ENCODE data around the gene ITPKB. TPM values are rescaled to one million over a fixed set of nuclear protein-coding genes. Genes with fewer than 3 reads are reported as not detected.

The ITPKB gene
- polyA plus RNA-seq, 1 experiment = 2.8 TPM

DNA sequence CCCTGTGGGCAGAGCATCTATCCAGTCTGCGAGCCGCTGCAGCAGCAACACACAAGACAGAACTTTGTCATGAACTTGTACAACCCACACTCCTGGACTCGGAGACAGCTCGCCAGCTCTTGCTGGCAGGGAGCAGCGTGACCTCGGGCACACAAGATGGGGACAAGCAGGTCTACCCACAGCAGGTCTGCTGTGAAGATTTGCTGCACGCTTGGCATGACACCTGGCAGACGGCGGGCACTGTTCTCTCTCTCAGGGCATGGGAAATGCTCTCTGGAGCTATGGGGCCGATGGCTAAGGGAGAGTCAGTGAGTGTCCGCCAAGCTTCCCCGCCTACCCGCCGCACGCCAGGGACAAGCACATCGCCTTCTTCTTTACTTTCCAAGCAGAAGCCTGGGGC is 100.5 kb downstream of the ITPKB start:
- DNase-seq (ENCODE audit: low read depth, low spot score) = no peak
- POLR2A ChIA-PET = no interaction called here

GRCh38 chr1:226638001-226638601 is 101.0 kb downstream of the ITPKB start:
- ChIA-PET POLR2A (no interaction called here), CTCF (interaction anchor here (0.8 to 9.2 kb wide), 5 partner anchors 12 to 336 kb away, joined by 3 to 138 read pairs (median 4); partner anchors contain the start of gene PARP1)
- TF ChIP-seq CTCF (IDR thresholded peaks at IDR 0.05; ENCODE audit: low read depth, low read length) = no peak
- Histone ChIP-seq H3K27ac (ENCODE audit: low read depth, low read length) (no peak overlapping the region), H3K27me3 (ENCODE audit: control insufficient read depth, insufficient read depth, low read length) (no peaks in the 10 kb centered on the region), H3K9me3 (ENCODE audit: control insufficient read depth, insufficient read depth, low read length) (no peaks in the 10 kb centered on the region; the same call in 1 of the 2 replicates), H3K4me3 (ENCODE audit: low read depth, low read length) (no peak overlapping the region)
- no peak for DNase-seq (ENCODE audit: low read depth, low spot score)

More for the DNA sequence above, 100.5 kb downstream of the ITPKB start:
- no peaks in the 10 kb centered on the region for H3K27me3 ChIP-seq (ENCODE audit: control insufficient read depth, insufficient read depth, low read length)
- H3K27ac ChIP-seq (ENCODE audit: low read depth, low read length) = no peak overlapping the region
- no peak for TF ChIP-seq CTCF (IDR thresholded peaks at IDR 0.05; ENCODE audit: low read depth, low read length)
- H3K9me3 ChIP-seq (ENCODE audit: control insufficient read depth, insufficient read depth, low read length) = no peaks in the 10 kb centered on the region; the same call in 1 of the 2 replicates
- H3K4me3 ChIP-seq (ENCODE audit: low read depth, low read length) = no peak overlapping the region
- CTCF ChIA-PET = interaction anchor here (4.4 to 9.2 kb wide), 2 partner anchors 13 to 188 kb away, joined by 24 to 138 read pairs; no protein-coding TSS in a partner anchor

DNA sequence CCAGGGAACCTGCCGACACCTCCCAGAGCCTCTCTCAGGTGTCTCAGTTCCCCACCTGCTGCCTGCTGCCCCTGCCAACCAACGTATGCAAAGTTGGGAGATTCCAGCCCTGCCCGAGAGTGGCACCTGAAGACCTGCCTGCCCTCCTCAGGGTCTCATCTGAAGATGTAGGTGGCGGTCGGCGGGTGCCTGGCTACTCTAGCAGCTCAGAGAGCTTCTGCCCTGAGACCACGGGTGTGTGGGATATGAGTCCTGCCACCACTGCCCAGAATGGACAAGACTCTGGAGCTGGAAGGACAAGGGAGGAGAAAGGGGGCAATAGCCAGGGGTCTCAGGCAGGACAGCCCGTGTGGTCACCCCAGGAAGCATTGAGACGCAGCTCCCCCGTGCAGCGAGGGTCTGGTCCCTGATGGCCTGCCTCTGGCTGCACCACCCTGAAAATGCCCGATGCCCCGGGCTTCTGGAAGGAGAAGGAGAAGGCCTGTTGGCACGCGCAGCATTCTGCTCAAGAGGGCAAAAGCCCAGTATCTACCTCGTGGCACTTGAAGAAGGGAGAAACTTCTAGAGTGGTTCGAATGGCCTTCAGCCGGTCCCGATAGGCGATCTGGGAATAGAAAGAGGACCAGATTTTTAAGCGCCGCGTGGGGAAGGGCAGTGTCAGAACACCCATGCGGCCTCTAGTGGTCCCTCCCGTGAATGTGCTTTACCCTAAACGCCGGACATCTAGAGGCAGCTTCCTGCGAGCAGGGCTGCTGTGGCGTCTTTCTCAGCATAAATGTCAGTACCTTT is 101.7 kb downstream of the ITPKB start:
- CTCF ChIA-PET = interaction anchor here (0.8 to 9.2 kb wide), 5 partner anchors 12 to 337 kb away, joined by 3 to 138 read pairs (median 4); partner anchors contain the start of gene PARP1
- H3K9me3 ChIP-seq (ENCODE audit: control insufficient read depth, insufficient read depth, low read length) = no peaks in the 10 kb centered on the region; the same call in 1 of the 2 replicates
- H3K27ac ChIP-seq (ENCODE audit: low read depth, low read length) = no peak overlapping the region
- POLR2A ChIA-PET = no interaction called here
- no peaks in the 10 kb centered on the region for H3K27me3 ChIP-seq (ENCODE audit: control insufficient read depth, insufficient read depth, low read length)
- TF ChIP-seq CTCF (IDR thresholded peaks at IDR 0.05; ENCODE audit: low read depth, low read length) = peak; percentile 65
- DNase-seq (ENCODE audit: low read depth, low spot score) = no peak
- H3K4me3 ChIP-seq (ENCODE audit: low read depth, low read length) = no peak overlapping the region

DNA sequence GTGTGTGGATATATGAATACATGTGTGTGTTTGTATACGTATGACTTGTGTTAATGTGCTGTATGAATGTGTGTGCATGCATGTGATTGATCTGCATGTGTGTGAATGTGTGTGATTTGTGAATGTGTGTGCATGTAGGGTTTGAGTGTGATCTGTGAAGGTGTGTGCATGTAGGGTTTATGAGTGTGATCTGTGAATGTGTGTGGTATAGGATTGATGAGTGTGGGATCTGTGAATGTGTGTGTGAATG is 102.3 kb downstream of the ITPKB start:
- ChIA-PET POLR2A (interaction anchor here (0.5 kb wide), 1 partner anchor 32 kb away, joined by 3 read pairs; no protein-coding TSS in a partner anchor), CTCF (interaction anchor here (1.3 to 9.2 kb wide), 3 partner anchors 11 to 229 kb away, joined by 3 to 138 read pairs (median 24); partner anchors contain the start of gene PARP1)
- no peak for TF ChIP-seq CTCF (IDR thresholded peaks at IDR 0.05; ENCODE audit: low read depth, low read length)
- Histone ChIP-seq H3K9me3 (ENCODE audit: control insufficient read depth, insufficient read depth, low read length) (no peaks in the 10 kb centered on the region; the same call in 1 of the 2 replicates), H3K27ac (ENCODE audit: low read depth, low read length) (no peak overlapping the region), H3K4me3 (ENCODE audit: low read depth, low read length) (no peak overlapping the region), H3K27me3 (ENCODE audit: control insufficient read depth, insufficient read depth, low read length) (no peaks in the 10 kb centered on the region)
- no peak for DNase-seq (ENCODE audit: low read depth, low spot score)
